GM21447 (cell line): ENCODE data around the gene MAN1C1.

ENCODE experiments used
- ATAC-seq: cut with Tn5 transposase; IDR thresholded peaks from one replicate; pipeline ENCODE4 v1.9.1; 2021; ENCODE audit not compliant: unreplicated experiment

Gene MAN1C1

DNA sequence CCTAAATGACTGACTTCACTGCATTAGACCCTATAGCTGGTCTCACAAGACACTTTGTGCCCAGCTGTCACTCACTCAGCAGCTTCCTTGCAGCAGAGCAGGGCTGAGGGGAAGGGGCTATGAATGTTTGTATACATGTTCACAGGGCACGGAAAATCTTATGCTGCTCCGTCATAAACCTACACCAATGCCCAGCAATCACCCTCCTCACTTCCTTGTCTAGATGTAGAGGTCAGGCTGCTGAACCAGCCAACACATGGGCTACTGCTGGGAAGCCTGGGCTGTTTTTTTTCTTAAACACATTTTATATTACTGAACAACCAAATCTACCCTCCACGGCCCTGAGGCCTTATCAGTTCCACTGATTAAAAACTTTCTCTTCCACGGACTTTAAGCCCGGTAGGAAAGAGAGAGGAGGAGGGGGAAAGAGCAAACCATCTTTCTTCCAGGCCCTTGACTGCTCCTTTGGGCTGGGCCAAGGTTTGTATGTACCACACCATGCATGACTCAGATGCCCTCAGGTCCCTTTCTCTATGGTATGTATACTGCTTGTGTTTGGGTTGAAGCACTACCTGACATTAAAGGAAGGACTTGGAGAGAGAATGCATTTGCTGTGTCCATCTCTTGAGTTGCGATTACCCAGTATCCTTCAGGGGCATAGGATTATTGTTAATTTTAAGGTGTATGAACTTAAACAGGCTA, 215.9 kb downstream of the MAN1C1 start:
- no peak for ATAC-seq

DNA sequence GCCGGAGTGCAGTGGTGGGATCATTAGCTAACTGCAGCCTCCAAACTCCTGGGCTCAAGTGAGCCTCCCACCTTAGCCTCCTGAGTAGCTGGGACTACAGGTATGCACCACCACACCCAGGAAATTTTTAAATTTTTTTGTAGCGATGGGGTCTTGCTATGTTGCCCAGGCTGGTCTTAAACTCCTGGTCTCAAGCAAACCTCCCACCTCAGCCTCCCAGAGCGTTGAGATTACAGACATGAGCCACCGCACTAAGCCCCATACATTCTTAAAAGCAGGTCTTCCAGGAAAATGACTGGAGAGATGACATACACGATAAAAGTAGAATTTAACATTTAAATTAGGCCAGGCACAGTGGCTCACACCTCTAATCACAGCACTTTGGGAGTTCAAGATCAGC, 216.6 kb downstream of the MAN1C1 start:
- ATAC-seq: no peak
